Thyroid gland (tissue), 4 donors: ENCODE measurements around the gene ERBB2. TPM values are rescaled to one million over a fixed set of nuclear protein-coding genes. Genes with fewer than 3 reads are reported as not detected.
"Not testable (repeated sequence)": the region's sequence is repeated elsewhere in the genome, so short reads cannot be mapped to it uniquely, and the experiment has no call there.

ENCODE experiments used
- DNase-seq, 2 donors: peaks; one replicate each; pipeline ENCODE4 v3.0.0-alpha.2; 2019
- H3K27ac ChIP-seq, 3 donors: fragments of 200-600 bp; sonication (generic); 1 replicate in 2 of 3; 2 replicates in 1 of 3; pipeline ENCODE4 v1.5.1; 2016 to 2019; ENCODE audit warnings: mild to moderate bottlenecking in 1 of 3, moderate library complexity in 1 of 3
- H3K27me3 ChIP-seq: fragments of 200-600 bp; sonication (generic); one replicate; pipeline ENCODE4 v1.5.1; 2019
- H3K36me3 ChIP-seq, 2 donors: fragments of 200-600 bp; sonication (generic); one replicate each; pipeline ENCODE4 v1.5.1; 2016 to 2019
- H3K4me1 ChIP-seq, 2 donors: fragments of 200-600 bp; sonication (generic); one replicate each; pipeline ENCODE4 v1.5.1; 2017 to 2019
- H3K4me3 ChIP-seq, 3 donors: fragments of 200-600 bp; sonication (generic); replicated peaks in 1 of 3; 1 replicate in 2 of 3; 2 replicates in 1 of 3; pipeline ENCODE4 v1.5.1; 2016; ENCODE audit warnings: mild to moderate bottlenecking in 1 of 3
- H3K9me3 ChIP-seq: fragments of 200-600 bp; sonication (generic); one replicate; pipeline ENCODE4 v1.5.1; 2017
- POLR2A ChIP-seq, 2 donors: fragments of 450-650 bp; IDR thresholded peaks; one replicate each; pipeline ENCODE4 v1.6.1; 2017; ENCODE audit warnings: antibody characterized with exemption in 2 of 2, mild to moderate bottlenecking in 2 of 2, moderate library complexity in 1 of 2
- WGBS, 2 donors: methylation state at CpG; one replicate each; pipeline ENCODE4 v1.1.5; 2017; 5-methylcytosine and 5-hydroxymethylcytosine counted together
- intact Hi-C: fragments of 100-400 bp; cut with DNase I; formaldehyde crosslinking; loops from one replicate; pipeline ENCODE4 v1.15.1; 2023
- total RNA-seq, 4 donors: library from RNA; depleted of rRNA; stranded (reverse); fragments of >200 nt; gene quantifications; one replicate each; pipeline ENCODE4 v1.2.3, GENCODE V29; 2016
- TF ChIP-seq, protein P1 (sequence below), 6 experiments: fragments of 200-600 bp in 3 of 6; fragments of 450-650 bp in 3 of 6; sonication (generic) in 3 of 6; IDR thresholded peaks; one replicate each; pipeline ENCODE4 v1.5.1; 2016 to 2019; ENCODE audit warnings: antibody characterized with exemption in 6 of 6, mild to moderate bottlenecking in 2 of 6, inconsistent platforms in 1 of 6, moderate library complexity in 1 of 6

The ERBB2 gene
- total RNA-seq, 4 donors from 2014 or later, result 74.3 to 170 (median 139) TPM

- H3K4me1 ChIP-seq, result peaks cover 14 to 16% of the 10 kb centered on the region in 2 donors
- intact Hi-C loops, result no loop called here
These were observed 45.7 kb downstream of the ERBB2 start for GRCh38 chr17:39745335-39746144.

DNA sequence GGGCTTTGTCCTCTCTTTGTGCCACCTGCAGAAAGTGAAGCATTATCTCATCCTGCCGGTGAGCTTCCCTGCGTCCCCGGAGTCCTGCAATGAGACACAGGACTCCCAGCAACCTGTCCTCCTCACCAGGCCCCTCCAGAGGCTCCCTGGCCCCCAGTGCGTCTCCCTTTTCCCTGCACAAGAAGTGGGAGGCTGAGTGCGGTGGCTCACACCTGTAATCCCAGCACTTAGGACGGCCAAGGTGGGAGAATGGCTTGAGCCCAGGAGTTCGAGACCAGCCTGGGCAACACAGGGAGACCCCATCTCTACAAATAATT lies 46.2 kb downstream of the ERBB2 start:
- intact Hi-C loops, result no loop called here
- Histone ChIP-seq H3K4me3 (no peak overlapping the region), H3K9me3 (no peaks in the 10 kb centered on the region), H3K27me3 (no peaks in the 10 kb centered on the region), H3K36me3 (peaks cover 0 to 14% of the 10 kb centered on the region in 2 donors), H3K4me1 (peaks cover 14 to 16% of the 10 kb centered on the region in 2 donors), H3K27ac (no peak overlapping the region)
- WGBS, 2 donors, result 86 to 92% methylated on average over 5 to 6 of the region's 7 CpGs
- no peak for TF ChIP-seq POLR2A (IDR thresholded peaks at IDR 0.05)
- TF ChIP-seq, protein P1, sequence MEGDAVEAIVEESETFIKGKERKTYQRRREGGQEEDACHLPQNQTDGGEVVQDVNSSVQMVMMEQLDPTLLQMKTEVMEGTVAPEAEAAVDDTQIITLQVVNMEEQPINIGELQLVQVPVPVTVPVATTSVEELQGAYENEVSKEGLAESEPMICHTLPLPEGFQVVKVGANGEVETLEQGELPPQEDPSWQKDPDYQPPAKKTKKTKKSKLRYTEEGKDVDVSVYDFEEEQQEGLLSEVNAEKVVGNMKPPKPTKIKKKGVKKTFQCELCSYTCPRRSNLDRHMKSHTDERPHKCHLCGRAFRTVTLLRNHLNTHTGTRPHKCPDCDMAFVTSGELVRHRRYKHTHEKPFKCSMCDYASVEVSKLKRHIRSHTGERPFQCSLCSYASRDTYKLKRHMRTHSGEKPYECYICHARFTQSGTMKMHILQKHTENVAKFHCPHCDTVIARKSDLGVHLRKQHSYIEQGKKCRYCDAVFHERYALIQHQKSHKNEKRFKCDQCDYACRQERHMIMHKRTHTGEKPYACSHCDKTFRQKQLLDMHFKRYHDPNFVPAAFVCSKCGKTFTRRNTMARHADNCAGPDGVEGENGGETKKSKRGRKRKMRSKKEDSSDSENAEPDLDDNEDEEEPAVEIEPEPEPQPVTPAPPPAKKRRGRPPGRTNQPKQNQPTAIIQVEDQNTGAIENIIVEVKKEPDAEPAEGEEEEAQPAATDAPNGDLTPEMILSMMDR (IDR thresholded peaks at IDR 0.05), result no peak
- no peak for DNase-seq

More at GRCh38 chr17:39745335-39746144, 45.7 kb downstream of the ERBB2 start:
- Histone ChIP-seq H3K9me3 (no peaks in the 10 kb centered on the region), H3K36me3 (peaks cover 0 to 14% of the 10 kb centered on the region in 2 donors), H3K27me3 (no peaks in the 10 kb centered on the region), H3K4me3 (no peak overlapping the region), H3K27ac (no peak overlapping the region)
- WGBS, 2 donors, result 91 to 95% methylated on average over 20 to 22 of the region's 23 CpGs
- no peak for DNase-seq
- no peak for TF ChIP-seq POLR2A (IDR thresholded peaks at IDR 0.05)
- TF ChIP-seq, protein P1 (IDR thresholded peaks at IDR 0.05), result no peak

DNA sequence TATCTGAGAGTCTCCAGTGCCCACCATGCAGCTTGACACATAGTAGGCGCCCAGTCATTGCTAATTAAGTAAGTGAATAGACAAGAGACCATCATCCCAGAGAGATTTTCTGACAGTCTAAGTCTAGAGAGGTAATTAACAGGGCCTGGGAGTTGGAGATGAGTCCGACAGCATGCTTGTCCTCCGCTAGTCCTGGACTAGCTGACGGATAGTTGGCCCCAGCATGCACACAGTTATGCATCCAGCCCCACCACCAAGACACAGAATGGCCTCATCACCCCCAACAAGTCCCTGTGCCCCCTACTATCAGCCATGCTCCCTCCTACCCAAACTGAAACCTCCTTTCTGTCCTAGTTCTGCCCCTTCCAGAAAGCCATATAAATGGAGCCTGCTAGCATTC lies 47.9 kb downstream of the ERBB2 start:
- no peaks in the 10 kb centered on the region for H3K9me3 ChIP-seq
- peaks cover 0 to 14% of the 10 kb centered on the region in 2 donors for H3K36me3 ChIP-seq
- H3K4me1 ChIP-seq, result peaks cover 21 to 26% of the 10 kb centered on the region in 2 donors
- 96 to 97% methylated on average over 3 to 4 of the region's 4 CpGs for WGBS, 2 donors
- H3K4me3 ChIP-seq, result no peak overlapping the region
- no peak for DNase-seq
- intact Hi-C loops, result no loop called here
- no peak overlapping the region for H3K27ac ChIP-seq
- TF ChIP-seq, protein P1 (IDR thresholded peaks at IDR 0.05), result no peak
- TF ChIP-seq POLR2A (IDR thresholded peaks at IDR 0.05), result no peak
- no peaks in the 10 kb centered on the region for H3K27me3 ChIP-seq

- H3K27me3 ChIP-seq, H3K4me3 ChIP-seq, DNase-seq, H3K9me3 ChIP-seq, intact Hi-C loops, H3K27ac ChIP-seq: not testable (repeated sequence)
- Histone ChIP-seq H3K4me1 (peaks cover 25 to 33% of the 10 kb centered on the region in 2 donors), H3K36me3 (peaks cover 0 to 14% of the 10 kb centered on the region in 2 donors)
- 92 to 94% methylated on average over 8 of the region's 8 CpGs for WGBS, 2 donors
These were observed 48.7 kb downstream of the ERBB2 start for GRCh38 chr17:39748444-39749034.

GRCh38 chr17:39750131-39751015 lies 50.5 kb downstream of the ERBB2 start:
- intact Hi-C loops, result loop anchor here (5.0 kb wide), 1 partner anchor 128 kb away; no protein-coding TSS in a partner anchor
- 60 to 63% methylated on average over 4 to 8 of the region's 9 CpGs for WGBS, 2 donors
- Histone ChIP-seq H3K4me3 (no peak overlapping the region), H3K27ac (peak overlapping the region; percentile 54 to 68 (median 59)), H3K36me3 (peaks cover 0 to 3% of the 10 kb centered on the region in 2 donors), H3K4me1 (peaks cover 26 to 43% of the 10 kb centered on the region in 2 donors), H3K9me3 (no peaks in the 10 kb centered on the region), H3K27me3 (no peaks in the 10 kb centered on the region)
- TF ChIP-seq, protein P1 (IDR thresholded peaks at IDR 0.05), result no peak
- TF ChIP-seq POLR2A (IDR thresholded peaks at IDR 0.05), result no peak
- DNase-seq, result peak; percentile 88 to 93
